GM10847 (cell line): Measurements from ENCODE around the gene PRUNE2.

Experiments used
- POLR2A ChIP-seq: IDR thresholded peaks from 2 replicates; pipeline ENCODE4 v1.6.1; 2011; ENCODE audit not compliant: insufficient read length; ENCODE audit errors: extremely low read depth

Gene PRUNE2

DNA sequence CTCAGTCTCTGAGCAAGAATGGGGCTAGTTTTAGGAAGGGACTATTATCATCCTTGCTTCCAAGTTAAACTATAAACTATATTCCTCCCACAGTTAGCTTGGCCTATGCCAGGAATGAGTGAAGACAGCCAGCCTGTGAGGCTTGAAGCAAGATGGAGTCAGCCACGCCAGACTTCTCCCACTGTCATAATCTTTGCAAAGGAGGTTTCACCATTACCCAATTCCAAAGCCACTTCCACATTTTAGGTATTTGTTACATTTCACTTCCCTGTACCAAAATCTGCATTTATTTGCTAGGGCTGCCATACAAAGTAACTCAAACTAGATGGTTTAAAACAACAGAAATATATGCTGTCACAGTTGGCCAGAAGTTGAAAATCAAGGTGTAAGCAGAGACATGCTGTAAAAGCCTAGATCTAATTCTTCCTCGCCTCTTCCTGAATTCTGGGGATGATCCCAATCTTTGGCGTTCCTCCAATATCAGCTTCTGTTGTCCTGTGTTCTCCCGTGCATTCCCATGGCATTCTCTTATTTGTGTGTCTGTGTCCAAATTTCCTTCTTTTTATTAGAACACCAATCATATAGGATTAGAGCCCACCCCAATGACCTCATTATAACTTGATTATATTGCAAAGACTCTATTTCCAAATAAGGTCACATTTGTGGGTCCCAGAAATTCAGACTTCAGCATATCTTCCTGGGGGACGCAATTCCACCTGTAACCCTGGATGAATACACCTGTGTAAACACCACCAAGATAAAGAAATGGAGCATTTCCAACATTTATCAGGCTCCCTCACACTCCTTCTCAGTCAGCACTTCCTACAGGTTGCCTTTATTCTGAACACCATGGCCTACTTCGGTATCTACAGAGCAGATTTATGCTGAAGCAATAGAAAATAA lies 320.2 kb downstream of the PRUNE2 start:
- TF ChIP-seq POLR2A, result no peak

DNA sequence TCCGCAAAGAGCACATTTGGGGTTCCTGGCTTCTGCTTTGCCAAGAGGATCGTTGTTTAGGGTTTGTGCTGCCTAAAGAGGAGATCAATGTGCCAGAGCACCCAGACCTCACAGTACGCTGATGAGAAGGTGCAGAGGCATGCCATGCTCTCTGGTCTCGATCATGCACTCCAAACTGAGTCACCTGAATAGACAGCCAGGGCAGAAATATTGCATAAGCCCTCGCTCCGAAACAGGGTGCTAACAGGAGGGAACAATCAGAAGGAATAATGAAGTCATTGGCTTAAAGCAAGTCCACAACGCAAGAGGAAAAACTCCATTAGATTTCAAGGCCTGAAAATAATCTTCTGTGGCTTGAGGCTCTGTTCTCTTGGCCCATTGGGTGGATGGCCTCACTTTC lies 322.7 kb downstream of the PRUNE2 start:
- no peak for TF ChIP-seq POLR2A

DNA sequence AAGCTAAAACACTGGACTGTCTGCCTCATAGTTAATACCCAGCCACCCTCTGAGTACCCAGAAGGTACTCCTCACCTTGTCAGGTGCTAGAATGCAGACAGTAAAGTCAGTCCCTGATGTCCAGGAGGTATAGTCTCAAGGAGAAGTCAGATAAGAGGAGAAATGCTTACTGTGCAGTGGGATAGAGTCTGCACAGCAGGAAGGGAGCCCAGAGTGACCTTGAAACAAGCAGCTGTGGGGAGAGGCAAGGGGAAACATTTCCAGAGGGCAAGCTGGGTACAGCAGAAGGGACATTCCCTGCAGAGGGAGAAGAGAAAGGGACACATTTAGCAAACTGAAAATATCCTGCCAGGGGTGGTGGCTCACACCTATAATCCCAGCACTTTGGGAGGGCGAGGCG lies 324.2 kb downstream of the PRUNE2 start:
- TF ChIP-seq POLR2A, result no peak

DNA sequence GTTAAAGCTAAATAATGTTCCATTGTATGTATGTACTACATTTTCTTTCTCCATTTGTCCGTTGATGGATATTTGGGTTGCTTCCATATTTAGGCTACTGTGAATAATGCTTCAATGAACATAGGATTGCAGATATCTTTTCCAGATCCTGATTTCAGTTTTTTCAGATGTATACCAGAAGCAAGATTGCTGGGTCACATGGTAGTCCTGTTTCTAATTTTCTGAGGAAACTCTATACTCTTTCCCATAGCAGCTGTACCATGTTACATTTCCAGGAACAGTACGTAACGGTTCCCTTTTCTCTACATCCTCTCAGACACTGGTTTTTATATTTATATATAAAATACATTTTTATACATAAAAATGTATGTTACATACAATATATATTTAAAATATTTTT lies 325.1 kb downstream of the PRUNE2 start:
- TF ChIP-seq POLR2A, result no peak

DNA sequence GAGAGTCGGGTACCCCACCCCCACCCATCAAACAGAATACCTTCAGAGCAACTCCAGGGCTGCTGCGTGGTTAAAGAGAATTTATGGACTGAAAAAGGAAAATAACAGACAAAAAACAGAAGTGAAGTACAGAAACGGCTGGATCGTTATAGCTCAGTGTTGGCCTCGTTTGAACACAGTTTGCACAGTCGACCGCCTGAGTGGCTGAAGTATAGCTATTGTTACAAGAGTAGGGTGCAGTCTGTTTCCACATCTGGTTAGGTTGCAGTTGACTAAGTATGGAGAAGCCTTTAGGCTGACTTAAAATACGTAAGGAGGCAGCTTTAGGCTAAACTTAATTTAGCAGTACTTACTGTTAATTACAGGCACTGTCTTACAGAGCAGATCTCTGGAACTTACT lies 325.7 kb downstream of the PRUNE2 start:
- no peak for TF ChIP-seq POLR2A

DNA sequence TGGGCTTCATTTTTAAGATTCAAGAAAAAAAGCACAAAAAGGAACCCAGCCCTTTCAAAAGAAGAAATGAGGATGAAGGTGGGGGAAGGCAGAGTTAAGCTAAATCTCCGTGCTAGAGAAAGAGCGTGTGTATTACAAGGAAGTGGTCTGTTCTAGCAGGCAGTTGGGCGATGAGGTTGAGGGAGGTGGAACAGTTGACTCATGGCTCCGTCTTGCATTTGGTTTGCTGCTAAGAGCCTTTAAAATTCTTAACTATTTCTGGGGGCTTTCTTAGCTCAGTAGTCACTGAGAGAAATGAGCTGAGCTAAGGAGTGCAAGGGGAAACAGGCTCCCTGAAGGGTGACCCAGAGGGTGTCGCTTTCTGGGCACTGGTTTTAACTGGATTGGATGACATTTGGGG lies 329.6 kb downstream of the PRUNE2 start:
- no peak for TF ChIP-seq POLR2A

DNA sequence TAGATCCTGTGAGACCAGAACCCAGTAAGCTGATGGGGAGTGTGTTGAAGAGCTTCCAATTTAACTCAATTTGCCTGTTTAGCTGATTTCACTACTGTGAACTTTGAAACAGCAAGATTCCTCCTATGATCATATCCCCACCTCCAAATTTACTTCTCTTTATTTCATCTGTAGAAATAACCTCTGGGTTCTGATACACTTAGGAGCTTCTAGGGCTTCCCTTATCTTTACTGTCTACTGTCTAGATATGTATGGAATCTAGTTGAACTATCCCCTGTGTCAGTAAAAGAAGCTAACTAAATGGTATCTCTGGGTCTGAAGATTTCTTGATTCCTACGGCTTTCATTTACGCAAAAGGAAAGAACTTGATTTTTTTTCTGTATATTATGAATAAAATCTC lies 330.2 kb downstream of the PRUNE2 start:
- TF ChIP-seq POLR2A, result no peak

DNA sequence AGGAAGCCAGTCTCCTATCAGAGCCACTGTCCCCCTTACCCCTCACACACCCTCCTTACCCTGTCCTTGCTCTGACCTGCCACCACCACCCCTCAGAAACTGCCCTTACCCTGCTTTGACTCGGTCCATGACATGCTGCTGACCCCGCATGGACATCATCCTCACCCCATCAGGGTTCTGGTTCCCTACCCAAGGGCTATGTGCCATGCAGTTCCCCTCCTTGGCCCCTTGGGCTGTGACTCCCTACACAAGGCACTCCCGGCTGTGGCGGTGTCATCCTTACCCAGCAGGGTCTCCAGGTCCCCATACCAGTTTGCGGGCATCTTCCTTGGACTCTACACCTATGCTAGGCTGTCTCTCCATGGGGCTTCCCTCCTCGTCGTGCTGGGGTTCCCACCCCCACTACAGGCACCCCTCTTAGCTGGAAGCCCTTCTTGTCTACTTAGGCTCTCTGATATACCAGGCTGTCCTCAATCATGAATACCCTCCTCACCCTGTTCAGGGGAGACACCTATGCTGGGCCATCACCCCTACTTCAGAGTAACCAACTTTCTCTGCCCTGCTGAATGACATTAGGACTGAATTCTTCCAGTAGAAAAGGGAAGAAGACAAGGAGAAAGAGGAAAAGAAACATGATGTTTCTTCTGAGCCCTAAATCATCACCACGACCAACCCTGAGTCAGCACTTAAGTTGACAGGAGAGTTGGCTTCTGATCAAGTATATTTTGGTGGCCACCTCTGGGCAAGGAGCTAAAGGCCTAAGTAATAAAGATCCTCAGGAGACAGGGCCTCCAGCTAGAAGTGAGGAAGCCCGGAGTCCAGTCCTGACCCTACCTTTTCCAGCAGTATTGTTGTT lies 331.8 kb downstream of the PRUNE2 start:
- no peak for TF ChIP-seq POLR2A

DNA sequence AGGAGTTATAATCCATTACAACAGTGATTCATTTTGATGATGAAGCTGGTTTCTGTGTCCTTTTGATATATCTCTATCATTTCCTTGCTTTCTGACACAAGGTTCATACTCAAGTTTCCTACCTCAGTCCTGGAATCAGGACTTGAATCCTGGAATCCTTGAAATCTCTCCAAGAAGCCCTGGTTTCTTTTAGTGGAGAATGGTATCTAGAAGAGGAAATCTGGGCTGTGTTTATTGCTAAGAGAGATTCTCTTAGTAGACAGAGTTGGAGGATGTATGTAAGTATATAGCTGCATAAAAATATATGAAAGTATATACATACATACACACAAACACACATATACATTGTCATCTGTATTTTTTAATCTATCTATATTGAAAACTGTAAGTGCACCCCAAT lies 332.5 kb downstream of the PRUNE2 start:
- no peak for TF ChIP-seq POLR2A

DNA sequence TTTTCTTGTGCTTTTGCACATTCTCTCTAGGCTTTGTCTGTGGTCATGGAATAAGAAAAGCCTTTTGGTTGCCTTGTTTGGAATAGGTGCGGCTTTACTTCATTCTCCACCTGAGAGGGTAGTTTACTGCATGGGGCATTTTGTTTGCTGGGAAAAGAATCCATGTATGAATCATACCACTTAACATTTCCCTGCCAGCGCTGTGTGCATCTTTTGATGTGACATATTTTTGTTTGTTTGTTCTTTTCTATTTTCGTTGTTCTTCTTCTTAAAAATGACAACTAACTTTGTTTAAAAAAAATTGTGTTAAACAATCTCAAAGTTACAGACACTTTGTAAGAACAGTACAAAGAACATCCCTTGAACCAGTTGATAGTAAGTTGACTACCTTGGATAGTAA lies 333.8 kb downstream of the PRUNE2 start:
- TF ChIP-seq POLR2A, result no peak

DNA sequence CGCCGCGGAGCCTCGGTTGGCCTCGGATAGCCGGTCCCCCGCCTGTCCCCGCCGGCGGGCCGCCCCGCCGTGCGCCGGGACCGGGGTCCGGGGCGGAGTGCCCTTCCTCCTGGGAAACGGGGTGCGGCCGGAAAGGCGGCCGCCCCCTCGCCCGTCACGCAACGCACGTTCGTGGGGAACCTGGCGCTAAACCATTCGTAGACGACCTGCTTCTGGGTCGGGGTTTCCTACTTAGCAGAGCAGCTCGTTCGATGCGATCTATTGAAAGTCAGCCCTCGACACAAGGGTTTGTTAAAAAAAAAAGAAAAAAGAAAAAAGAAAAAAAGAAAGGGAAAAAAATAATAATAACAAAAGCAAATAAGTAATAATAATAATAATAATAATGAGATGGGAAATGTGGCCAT lies 334.2 kb downstream of the PRUNE2 start:
- TF ChIP-seq POLR2A, result no peak

DNA sequence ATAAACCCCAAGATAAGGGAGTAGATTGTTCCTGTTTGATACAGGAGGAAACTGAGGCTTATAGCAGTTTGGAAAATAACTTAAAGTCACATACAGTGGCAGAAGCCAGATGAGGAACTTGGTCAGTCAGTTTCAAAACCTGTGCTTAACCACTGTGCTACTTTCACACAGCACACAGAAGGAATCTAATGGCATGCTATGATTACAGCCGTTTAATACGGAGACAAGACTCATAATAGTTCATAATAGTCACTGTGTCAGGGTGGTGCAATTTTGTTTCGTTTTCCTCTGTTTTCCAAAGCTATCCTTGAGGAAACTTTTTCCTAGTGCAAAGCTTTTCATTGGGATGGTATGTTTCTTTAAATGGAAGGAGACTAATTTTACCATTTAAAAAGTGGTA lies 334.6 kb downstream of the PRUNE2 start:
- no peak for TF ChIP-seq POLR2A

DNA sequence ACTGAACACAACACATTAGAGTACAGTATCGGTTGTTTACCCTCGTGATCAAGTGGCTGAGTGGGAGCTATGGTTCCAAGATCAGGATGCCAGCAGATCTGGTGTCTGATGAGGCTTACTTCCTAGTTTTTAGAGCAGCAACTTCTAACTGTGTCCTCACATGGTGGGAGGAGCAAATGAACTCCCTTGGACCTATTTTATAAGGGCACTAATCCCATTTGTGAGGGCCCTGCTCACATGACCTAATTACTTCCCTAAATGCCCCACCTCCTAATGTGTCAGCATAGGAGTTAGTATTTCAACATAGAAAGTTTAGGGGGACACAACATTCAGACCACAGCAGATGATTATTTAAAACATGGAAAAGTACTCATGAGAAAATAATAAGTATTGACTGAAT lies 335.1 kb downstream of the PRUNE2 start:
- TF ChIP-seq POLR2A, result no peak

DNA sequence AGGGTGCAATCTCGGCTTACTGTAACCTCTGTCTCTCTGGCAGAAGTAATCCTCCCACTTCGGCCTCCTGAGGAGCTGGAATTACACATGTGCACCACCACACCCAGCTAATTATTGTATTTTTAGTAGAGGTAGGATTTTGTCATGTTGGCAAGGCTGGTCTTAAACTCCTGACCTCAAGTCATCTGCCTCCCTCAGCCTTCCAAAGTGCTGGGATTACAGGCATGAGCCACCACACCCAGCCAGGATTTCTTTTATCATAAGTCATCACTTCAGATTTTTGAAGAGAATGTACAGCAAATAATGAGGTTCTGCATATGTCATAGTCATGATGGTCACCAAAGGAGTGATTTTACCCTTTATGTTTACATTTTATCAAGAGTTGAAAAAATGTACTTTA lies 338.8 kb downstream of the PRUNE2 start:
- TF ChIP-seq POLR2A, result no peak

DNA sequence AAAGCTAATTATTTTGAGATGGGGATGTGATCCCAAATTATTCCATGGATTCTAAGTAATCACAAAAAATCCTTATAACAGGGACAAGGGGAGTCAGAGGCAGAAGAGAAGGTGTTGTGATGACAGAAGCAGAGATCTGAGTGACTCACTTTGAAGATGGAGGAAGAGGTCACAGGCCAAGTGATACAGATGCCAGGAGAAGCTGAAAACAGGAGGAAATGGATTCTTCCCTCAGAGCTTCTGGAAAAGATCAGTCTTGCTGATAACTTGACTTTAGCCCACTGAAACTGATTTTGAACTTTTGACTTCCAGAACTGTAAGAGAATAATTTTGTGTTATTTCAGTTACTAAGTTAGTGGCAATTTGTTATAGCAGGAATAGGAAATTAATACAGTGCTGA lies 341.6 kb downstream of the PRUNE2 start:
- no peak for TF ChIP-seq POLR2A

DNA sequence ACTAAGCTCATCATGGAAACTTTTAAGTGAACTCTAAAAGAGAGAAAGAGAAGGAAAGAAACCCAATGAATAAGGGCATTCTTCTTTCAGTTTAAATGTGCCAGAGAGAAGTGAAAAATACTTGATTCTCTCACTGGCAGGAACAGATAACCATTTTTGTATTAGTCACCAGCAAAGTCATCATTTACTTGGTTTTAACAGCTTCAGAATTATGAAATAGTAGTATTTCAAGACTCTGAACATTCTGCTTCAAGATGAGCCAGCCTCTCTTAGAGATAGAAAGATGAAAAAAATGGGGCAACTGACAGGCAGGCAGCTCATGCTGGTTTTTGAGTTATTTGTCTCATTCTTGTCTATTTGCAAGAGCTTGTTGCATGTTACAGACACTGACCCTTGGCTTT lies 343.4 kb downstream of the PRUNE2 start:
- TF ChIP-seq POLR2A, result no peak
